Measurements from ENCODE around the gene CLBA1.
"Not testable (repeated sequence)": the region's sequence is repeated elsewhere in the genome, so short reads cannot be mapped to it uniquely, and the experiment has no call there.

GRCh38 chr14:105033412-105033900 lies 47.9 kb downstream of the CLBA1 start:
- not testable (repeated sequence) for TF ChIP-seq CTCF, POLR2A (IDR thresholded peaks at IDR 0.05)
